ENCODE results near the gene LIME1.

- no peak for TF ChIP-seq CTCF (IDR thresholded peaks at IDR 0.05; ENCODE audit: low read depth, low read length, poor library complexity, severe bottlenecking)
- TF ChIP-seq EZH2phosphoT487 (IDR thresholded peaks at IDR 0.05; ENCODE audit: borderline replicate concordance, low read length) = no peak
Measured at GRCh38 chr20:63691711-63692435, 44.6 kb upstream of the LIME1 start.
